IMR-90 (cell line): ENCODE data around the gene GRPR. TPM values are rescaled to one million over a fixed set of nuclear protein-coding genes. Genes with fewer than 3 reads are reported as not detected.

ENCODE experiments used
- ATAC-seq: fragments of 200-7000 bp; cut with Tn5 transposase; 2 replicates; pipeline ENCODE4 v1.9.1; 2020; ENCODE audit warnings: low read depth, mild to moderate bottlenecking, moderate library complexity
- BruUV-seq: library from RNA; stranded (reverse); fragments of 400-500 nt; replicated peaks from 2 replicates; lab custom pipeline; 2021; lab: Mats Ljungman, UMichigan
- CTCF ChIA-PET: fragments of 300-600 bp; formaldehyde crosslinking; extraction: SDS; loops from one replicate; lab custom pipeline; 2021; ENCODE audit warnings: antibody characterized with exemption; lab: Yijun Ruan, JAX
- POLR2A ChIA-PET: fragments of 300-600 bp; sonication (Branson Sonifier 250); formaldehyde crosslinking; loops from one replicate; lab custom pipeline; 2022; ENCODE audit warnings: antibody characterized with exemption; ENCODE audit not compliant: unreplicated experiment; lab: Charles Lee
- DNase-seq: peaks from one replicate; pipeline ENCODE4 v3.0.0; 2013
- H2AFZ ChIP-seq: replicated peaks from 2 replicates; pipeline ENCODE3; 2013; ENCODE audit warnings: low read length, mild to moderate bottlenecking; ENCODE audit not compliant: poor library complexity
- H2AK5ac ChIP-seq: 2 replicates; pipeline ENCODE4 v1.6.1; 2013; ENCODE audit warnings: low read depth, low read length, inconsistent platforms
- H2AK9ac ChIP-seq: replicated peaks from 2 replicates; pipeline ENCODE3; 2013; ENCODE audit warnings: mild to moderate bottlenecking, low read depth, low read length, moderate library complexity; ENCODE audit not compliant: poor library complexity
- H2BK120ac ChIP-seq: 2 replicates; pipeline ENCODE4 v1.6.1; 2013; ENCODE audit warnings: low read depth, low read length, inconsistent platforms
- H2BK15ac ChIP-seq: 3 replicates; pipeline ENCODE4 v1.6.1; 2013; ENCODE audit warnings: low read depth, low read length, inconsistent platforms
- H2BK20ac ChIP-seq: 2 replicates; pipeline ENCODE4 v1.6.1; 2013; ENCODE audit warnings: low read depth, mild to moderate bottlenecking, inconsistent platforms, low read length, moderate library complexity
- H2BK5ac ChIP-seq: 2 replicates; pipeline ENCODE4 v1.6.1; 2013; ENCODE audit warnings: mild to moderate bottlenecking, low read depth, low read length, inconsistent platforms; ENCODE audit not compliant: poor library complexity, severe bottlenecking
- H3K14ac ChIP-seq: replicated peaks from 2 replicates; pipeline ENCODE4 v1.6.1; 2013; ENCODE audit warnings: low read depth, low read length, inconsistent platforms
- H3K18ac ChIP-seq: 2 replicates; pipeline ENCODE4 v1.6.1; 2013; ENCODE audit warnings: low read depth, low read length, control low read depth
- H3K23ac ChIP-seq: 2 replicates; pipeline ENCODE4 v1.6.1; 2013; ENCODE audit warnings: low read depth, low read length, inconsistent platforms
- H3K27ac ChIP-seq: 2 replicates; pipeline ENCODE4 v1.5.1; 2013; ENCODE audit warnings: mild to moderate bottlenecking, control low read depth, low read length; ENCODE audit not compliant: insufficient read depth
- H3K27me3 ChIP-seq: 2 replicates; pipeline ENCODE4 v1.6.1; 2013; ENCODE audit warnings: low read length; ENCODE audit not compliant: control insufficient read depth, insufficient read depth
- H3K36me3 ChIP-seq: 2 replicates; pipeline ENCODE4 v1.6.1; 2013; ENCODE audit warnings: low read length, mixed read lengths; ENCODE audit not compliant: control insufficient read depth, insufficient read depth
- H3K4ac ChIP-seq: 2 replicates; pipeline ENCODE4 v1.6.1; 2013; ENCODE audit warnings: low read depth, low read length, inconsistent platforms
- H3K4me1 ChIP-seq: 2 replicates; pipeline ENCODE4 v1.6.1; 2013; ENCODE audit warnings: low read length, mixed read lengths; ENCODE audit not compliant: control insufficient read depth, insufficient read depth
- H3K4me2 ChIP-seq: 2 replicates; pipeline ENCODE4 v1.6.1; 2013; ENCODE audit warnings: low read depth, mild to moderate bottlenecking, control low read depth, low read length, moderate library complexity
- H3K4me3 ChIP-seq: 2 replicates; pipeline ENCODE4 v1.5.1; 2013; ENCODE audit warnings: low read depth, mild to moderate bottlenecking, control low read depth, low read length, moderate library complexity; ENCODE audit not compliant: insufficient read depth
- H3K56ac ChIP-seq: 2 replicates; pipeline ENCODE4 v1.6.1; 2013; ENCODE audit warnings: low read length, inconsistent platforms; ENCODE audit not compliant: insufficient read depth; ENCODE audit errors: extremely low read depth
- H3K79me1 ChIP-seq, 2 experiments: 2 replicates each; pipeline ENCODE4 v1.6.1; 2013; ENCODE audit warnings: low read length in 2 of 2, inconsistent platforms in 1 of 2, low read depth in 1 of 2
- H3K9ac ChIP-seq: 2 replicates; pipeline ENCODE4 v1.6.1; 2013; ENCODE audit warnings: low read depth, low read length, control low read depth
- H3K9me1 ChIP-seq: 2 replicates; pipeline ENCODE4 v1.6.1; 2013; ENCODE audit warnings: low read length, inconsistent platforms; ENCODE audit not compliant: insufficient read depth
- H3K9me3 ChIP-seq: 2 replicates; pipeline ENCODE4 v1.6.1; 2013; ENCODE audit warnings: low read length; ENCODE audit not compliant: control insufficient read depth, insufficient read depth
- H4K20me1 ChIP-seq: 2 replicates; pipeline ENCODE4 v1.6.1; 2013; ENCODE audit warnings: low read length, inconsistent platforms; ENCODE audit not compliant: insufficient read depth
- H4K5ac ChIP-seq: 2 replicates; pipeline ENCODE4 v1.6.1; 2013; ENCODE audit warnings: mild to moderate bottlenecking, low read depth, low read length, control low read depth
- H4K8ac ChIP-seq, 2 experiments: 2 replicates each; pipeline ENCODE4 v1.6.1; 2013; ENCODE audit warnings: low read depth in 2 of 2, low read length in 2 of 2, control low read depth in 1 of 2, inconsistent platforms in 1 of 2
- H4K91ac ChIP-seq: 2 replicates; pipeline ENCODE4 v1.6.1; 2013; ENCODE audit warnings: low read depth, low read length, inconsistent platforms; ENCODE audit not compliant: insufficient read depth
- BHLHE40 ChIP-seq: fragments of 150-350 bp; IDR thresholded peaks from 2 replicates; pipeline ENCODE4 v1.6.1; 2016; ENCODE audit warnings: mild to moderate bottlenecking, low read depth, low read length
- MXI1 ChIP-seq: IDR thresholded peaks from 2 replicates; pipeline ENCODE4 v1.6.1; 2012; ENCODE audit warnings: low read depth, mild to moderate bottlenecking, low read length, moderate library complexity, borderline replicate concordance
- NFE2L2 ChIP-seq: fragments of 150-350 bp; IDR thresholded peaks from 2 replicates; pipeline ENCODE4 v1.6.1; 2016; ENCODE audit warnings: low read depth, mild to moderate bottlenecking, low read length
- RCOR1 ChIP-seq: IDR thresholded peaks from 2 replicates; pipeline ENCODE4 v1.6.1; 2012; ENCODE audit warnings: mild to moderate bottlenecking, low read length, improper control_type of control experiment; ENCODE audit not compliant: insufficient replicate concordance
- RFX5 ChIP-seq: IDR thresholded peaks from 2 replicates; pipeline ENCODE4 v1.8.0; 2012; ENCODE audit warnings: low read depth, mild to moderate bottlenecking, low read length, moderate library complexity
- SMC3 ChIP-seq: fragments of 150-350 bp; IDR thresholded peaks from 2 replicates; pipeline ENCODE4 v1.6.1; 2016; ENCODE audit warnings: low read depth, mild to moderate bottlenecking, antibody characterized with exemption, low read length, moderate library complexity
- USF2 ChIP-seq: fragments of 150-350 bp; IDR thresholded peaks from 2 replicates; pipeline ENCODE4 v1.6.1; 2017; ENCODE audit warnings: mild to moderate bottlenecking, antibody characterized with exemption, low read length, low read depth
- WGBS, 2 experiments: methylation state at CpG; one replicate each; pipeline versions ENCODE4 v1.1.5 to v1.1.7; 2013; ENCODE audit warnings: missing lambda C conversion rate in 2 of 2; ENCODE audit not compliant: insufficient read length in 1 of 2; ENCODE audit errors: extremely low coverage in 2 of 2; 5-methylcytosine and 5-hydroxymethylcytosine counted together
- dilution Hi-C: fragments of 300-500 bp; cut with HindIII; formaldehyde crosslinking; loops from one replicate; pipeline ENCODE4 v1.14.3; 2018; ENCODE audit warnings: low sequenced_read_pairs; ENCODE audit not compliant: unreplicated experiment
- in situ Hi-C: fragments of 300-500 bp; cut with MboI; formaldehyde crosslinking; loops from 3 replicates; pipeline ENCODE4 v1.14.3; 2019; ENCODE audit warnings: low sequenced_read_pairs, inconsistent platforms, mixed read lengths
- intact Hi-C: fragments of 100-400 bp; cut with micrococcal nuclease; formaldehyde crosslinking; loops from 2 replicates; pipeline ENCODE4 v1.10.0; 2022
- polyA plus RNA-seq, 3 experiments: library from polyadenylated mRNA; depleted of rRNA; stranded (reverse); fragments of >200 nt; gene quantifications; 2 replicates each; pipeline ENCODE4 v1.2.3, GENCODE V29; 2012; ENCODE audit warnings: low replicate concordance in 1 of 3
- total RNA-seq: library from RNA; depleted of rRNA; stranded (reverse); fragments of >200 nt; gene quantifications from 2 replicates; pipeline ENCODE4 v1.2.3, GENCODE V29; 2012
- TF ChIP-seq, protein P1 (sequence below): conservative IDR thresholded peaks from 2 replicates; pipeline ENCODE4 v1.5.1; 2012; ENCODE audit warnings: mild to moderate bottlenecking, low read depth, low read length, improper control_type of control experiment

The GRPR gene
- total and polyA plus RNA-seq, 2 of the 4 experiments (the other 2 are of a cell fraction) = 9.2 to 13.6 TPM

GRCh38 chrX:16188687-16189086, 65.3 kb downstream of the GRPR start:
- dilution Hi-C loops (no loop called here), in situ Hi-C loops (no loop called here), intact Hi-C loops (no loop called here)
- WGBS, 2 experiments = no CpG with 5 or more reads among the region's 1 CpG
- Histone ChIP-seq H3K18ac (no peak overlapping the region), H3K4me2 (no peak overlapping the region), H3K9me3 (no peaks in the 10 kb centered on the region), H3K27ac (no peak overlapping the region), H3K9me1 (no peaks in the 10 kb centered on the region; the same call in none of the 2 replicates), H2AK5ac (no peak overlapping the region), H3K79me1 (no peaks in the 10 kb centered on the region), H2AFZ (no peak overlapping the region), H4K5ac (no peak overlapping the region), H3K27me3 (no peaks in the 10 kb centered on the region), H4K20me1 (no peaks in the 10 kb centered on the region), H3K56ac (no peak overlapping the region), H3K14ac (no peak overlapping the region), H3K23ac (no peak overlapping the region), H4K91ac (no peak overlapping the region), H2BK120ac (peak overlapping the region; percentile 46; the same call in 1 of the 2 replicates), H3K9ac (no peak overlapping the region), H2BK20ac (peak overlapping the region; percentile 28; the same call in 1 of the 2 replicates), H3K4me1 (peaks cover 9% of the 10 kb centered on the region), H3K4me3 (no peak overlapping the region), H2BK5ac (no peak overlapping the region), H4K8ac (no peak overlapping the region), H3K36me3 (no peaks in the 10 kb centered on the region), H2BK15ac (no peak overlapping the region), H2AK9ac (no peak overlapping the region), H3K4ac (no peak overlapping the region)
- POLR2A ChIA-PET = no interaction called here
- DNase-seq = peak; percentile 57
- no peak for TF ChIP-seq RCOR1
- TF ChIP-seq SMC3 = no peak
- no peak for TF ChIP-seq NFE2L2
- TF ChIP-seq, protein P1, sequence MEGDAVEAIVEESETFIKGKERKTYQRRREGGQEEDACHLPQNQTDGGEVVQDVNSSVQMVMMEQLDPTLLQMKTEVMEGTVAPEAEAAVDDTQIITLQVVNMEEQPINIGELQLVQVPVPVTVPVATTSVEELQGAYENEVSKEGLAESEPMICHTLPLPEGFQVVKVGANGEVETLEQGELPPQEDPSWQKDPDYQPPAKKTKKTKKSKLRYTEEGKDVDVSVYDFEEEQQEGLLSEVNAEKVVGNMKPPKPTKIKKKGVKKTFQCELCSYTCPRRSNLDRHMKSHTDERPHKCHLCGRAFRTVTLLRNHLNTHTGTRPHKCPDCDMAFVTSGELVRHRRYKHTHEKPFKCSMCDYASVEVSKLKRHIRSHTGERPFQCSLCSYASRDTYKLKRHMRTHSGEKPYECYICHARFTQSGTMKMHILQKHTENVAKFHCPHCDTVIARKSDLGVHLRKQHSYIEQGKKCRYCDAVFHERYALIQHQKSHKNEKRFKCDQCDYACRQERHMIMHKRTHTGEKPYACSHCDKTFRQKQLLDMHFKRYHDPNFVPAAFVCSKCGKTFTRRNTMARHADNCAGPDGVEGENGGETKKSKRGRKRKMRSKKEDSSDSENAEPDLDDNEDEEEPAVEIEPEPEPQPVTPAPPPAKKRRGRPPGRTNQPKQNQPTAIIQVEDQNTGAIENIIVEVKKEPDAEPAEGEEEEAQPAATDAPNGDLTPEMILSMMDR = no peak
- TF ChIP-seq USF2 = no peak
- TF ChIP-seq BHLHE40 = no peak
- TF ChIP-seq MXI1 = no peak
- no peak for TF ChIP-seq RFX5
- BruUV-seq = no TSS peak
- no peak for ATAC-seq
- CTCF ChIA-PET = no interaction called here
